Ishikawa (cell line): ENCODE measurements around the gene CDCA7.

Experiments
- CEBPB ChIP-seq: IDR thresholded peaks from 2 replicates; pipeline ENCODE4 v1.6.1; 2012
- CREB1 ChIP-seq: IDR thresholded peaks from 2 replicates; pipeline ENCODE4 v1.6.1; 2012; ENCODE audit warnings: low read depth
- EGR1 ChIP-seq: IDR thresholded peaks from 2 replicates; pipeline ENCODE4 v1.6.1; 2012
- EP300 ChIP-seq: IDR thresholded peaks from 2 replicates; pipeline ENCODE4 v1.6.1; 2012; ENCODE audit warnings: borderline replicate concordance
- FOXM1 ChIP-seq: IDR thresholded peaks from 2 replicates; pipeline ENCODE4 v1.6.1; 2012; ENCODE audit warnings: low read depth, borderline replicate concordance
- NFIC ChIP-seq: IDR thresholded peaks from 2 replicates; pipeline ENCODE4 v1.6.1; 2012
- RAD21 ChIP-seq: IDR thresholded peaks from 2 replicates; pipeline ENCODE4 v1.6.1; 2012; ENCODE audit warnings: low read depth
- REST ChIP-seq: IDR thresholded peaks from 2 replicates; pipeline ENCODE4 v1.6.1; 2012; ENCODE audit warnings: low read depth, mild to moderate bottlenecking
- TAF1 ChIP-seq: IDR thresholded peaks from 2 replicates; pipeline ENCODE4 v1.6.1; 2012; ENCODE audit warnings: low read depth, mild to moderate bottlenecking
- TCF12 ChIP-seq: IDR thresholded peaks from 2 replicates; pipeline ENCODE4 v1.6.1; 2012; ENCODE audit warnings: low read depth
- TEAD4 ChIP-seq: IDR thresholded peaks from 2 replicates; pipeline ENCODE4 v1.6.1; 2012
- YY1 ChIP-seq: IDR thresholded peaks from 2 replicates; pipeline ENCODE4 v1.6.1; 2012; ENCODE audit warnings: low read depth
- ZBTB7A ChIP-seq: IDR thresholded peaks from 2 replicates; pipeline ENCODE4 v1.6.1; 2012; ENCODE audit warnings: low read depth
- TF ChIP-seq, protein P1 (sequence below): IDR thresholded peaks from 2 replicates; pipeline ENCODE4 v1.6.1; 2012
- TF ChIP-seq, protein P2 (sequence below): IDR thresholded peaks from 2 replicates; pipeline ENCODE4 v1.6.1; 2012

The CDCA7 gene

GRCh38 chr2:173402405-173402974 lies 47.8 kb downstream of the CDCA7 start:
- TF ChIP-seq TAF1 (no peak), TCF12 (0 out of 2 replicates have a peak, but pooled peaks have one; percentile 35), YY1 (no peak), EGR1 (no peak), EP300 (no peak), NFIC (no peak), TEAD4 (0 out of 2 replicates have a peak, but pooled peaks have one; percentile 23), RAD21 (peak; percentile 98), REST (no peak), CEBPB (no peak)

DNA sequence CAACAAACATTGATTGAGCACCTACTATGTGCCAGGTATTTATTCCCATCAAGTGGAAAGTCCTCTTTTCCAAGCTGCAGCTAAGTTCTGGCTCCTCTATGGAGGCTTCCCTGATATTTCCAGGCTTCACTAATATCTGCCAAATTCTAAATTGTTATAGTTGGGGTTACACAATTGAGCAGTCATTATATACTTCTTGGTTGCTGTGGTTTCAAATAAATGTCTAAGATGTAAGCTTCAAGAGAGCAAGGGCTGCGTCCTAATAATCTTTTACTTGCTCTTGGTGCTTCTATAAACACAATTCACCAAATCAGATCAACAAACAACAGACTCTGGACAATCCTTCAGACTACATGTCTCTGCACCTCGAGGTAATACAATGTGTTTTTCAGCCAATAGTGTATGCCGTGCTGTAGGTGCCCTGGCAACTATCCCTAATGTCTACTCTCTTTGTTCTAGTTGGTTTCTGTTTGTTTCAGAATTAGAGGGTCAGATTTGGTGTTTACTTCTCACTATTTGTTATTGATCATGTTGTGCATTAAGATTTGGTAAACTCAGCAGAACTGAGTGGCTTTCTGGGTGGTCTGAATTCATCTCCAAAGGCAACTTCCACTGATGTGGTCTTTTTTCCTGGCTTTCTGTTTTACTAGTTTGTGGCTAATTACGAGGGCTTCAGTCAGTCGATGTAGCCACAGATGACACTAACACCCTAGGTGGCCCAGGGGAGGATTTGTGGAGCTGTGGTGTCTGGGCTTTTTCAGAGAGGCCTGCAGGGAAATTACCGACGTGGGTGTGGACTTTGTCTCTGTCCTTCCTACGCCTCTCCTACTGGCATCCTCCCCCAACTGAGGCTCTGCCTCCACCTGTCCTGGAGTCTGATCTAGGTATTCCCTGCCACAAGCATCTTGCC lies 50.4 kb downstream of the CDCA7 start:
- no peak for TF ChIP-seq TAF1
- no peak for TF ChIP-seq CEBPB
- TF ChIP-seq TCF12 = no peak
- no peak for TF ChIP-seq REST
- TF ChIP-seq, protein P1, sequence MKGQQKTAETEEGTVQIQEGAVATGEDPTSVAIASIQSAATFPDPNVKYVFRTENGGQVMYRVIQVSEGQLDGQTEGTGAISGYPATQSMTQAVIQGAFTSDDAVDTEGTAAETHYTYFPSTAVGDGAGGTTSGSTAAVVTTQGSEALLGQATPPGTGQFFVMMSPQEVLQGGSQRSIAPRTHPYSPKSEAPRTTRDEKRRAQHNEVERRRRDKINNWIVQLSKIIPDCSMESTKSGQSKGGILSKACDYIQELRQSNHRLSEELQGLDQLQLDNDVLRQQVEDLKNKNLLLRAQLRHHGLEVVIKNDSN = no peak
- TF ChIP-seq RAD21 = no peak
- TF ChIP-seq TEAD4 = no peak
- TF ChIP-seq EP300 = no peak
- TF ChIP-seq EGR1 = no peak
- TF ChIP-seq ZBTB7A = no peak
- TF ChIP-seq, protein P2, sequence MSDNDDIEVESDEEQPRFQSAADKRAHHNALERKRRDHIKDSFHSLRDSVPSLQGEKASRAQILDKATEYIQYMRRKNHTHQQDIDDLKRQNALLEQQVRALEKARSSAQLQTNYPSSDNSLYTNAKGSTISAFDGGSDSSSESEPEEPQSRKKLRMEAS = no peak
- no peak for TF ChIP-seq CREB1
- TF ChIP-seq YY1 = no peak
- TF ChIP-seq FOXM1 = no peak
- no peak for TF ChIP-seq NFIC

DNA sequence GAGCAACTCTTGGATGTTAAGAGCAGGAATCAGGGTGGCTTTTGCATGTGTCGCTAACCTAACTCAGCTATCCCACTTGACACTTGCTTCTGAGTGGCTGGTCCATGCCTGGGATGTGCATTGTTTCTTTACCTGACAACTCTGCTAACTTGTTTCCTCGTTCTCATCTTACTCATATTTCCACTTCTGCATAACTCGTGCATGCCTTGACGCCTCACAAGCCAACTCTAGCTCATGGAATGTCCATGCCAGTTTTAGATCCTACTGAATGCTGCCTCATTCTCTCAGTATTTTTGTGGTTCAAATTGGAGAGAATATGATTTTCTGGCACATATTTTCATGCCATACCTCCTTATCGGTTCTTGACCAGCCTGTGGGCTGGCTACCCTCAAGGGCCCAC lies 52.5 kb downstream of the CDCA7 start:
- TF ChIP-seq TAF1 (no peak), RAD21 (no peak), ZBTB7A (no peak), CEBPB (no peak), YY1 (no peak), EP300 (no peak), FOXM1 (no peak), CREB1 (no peak), REST (no peak), TCF12 (no peak), EGR1 (no peak), NFIC (no peak), TEAD4 (no peak)
- TF ChIP-seq, protein P1 = no peak
- TF ChIP-seq, protein P2 = no peak
